Measurements from ENCODE around the gene IQGAP3.

DNA sequence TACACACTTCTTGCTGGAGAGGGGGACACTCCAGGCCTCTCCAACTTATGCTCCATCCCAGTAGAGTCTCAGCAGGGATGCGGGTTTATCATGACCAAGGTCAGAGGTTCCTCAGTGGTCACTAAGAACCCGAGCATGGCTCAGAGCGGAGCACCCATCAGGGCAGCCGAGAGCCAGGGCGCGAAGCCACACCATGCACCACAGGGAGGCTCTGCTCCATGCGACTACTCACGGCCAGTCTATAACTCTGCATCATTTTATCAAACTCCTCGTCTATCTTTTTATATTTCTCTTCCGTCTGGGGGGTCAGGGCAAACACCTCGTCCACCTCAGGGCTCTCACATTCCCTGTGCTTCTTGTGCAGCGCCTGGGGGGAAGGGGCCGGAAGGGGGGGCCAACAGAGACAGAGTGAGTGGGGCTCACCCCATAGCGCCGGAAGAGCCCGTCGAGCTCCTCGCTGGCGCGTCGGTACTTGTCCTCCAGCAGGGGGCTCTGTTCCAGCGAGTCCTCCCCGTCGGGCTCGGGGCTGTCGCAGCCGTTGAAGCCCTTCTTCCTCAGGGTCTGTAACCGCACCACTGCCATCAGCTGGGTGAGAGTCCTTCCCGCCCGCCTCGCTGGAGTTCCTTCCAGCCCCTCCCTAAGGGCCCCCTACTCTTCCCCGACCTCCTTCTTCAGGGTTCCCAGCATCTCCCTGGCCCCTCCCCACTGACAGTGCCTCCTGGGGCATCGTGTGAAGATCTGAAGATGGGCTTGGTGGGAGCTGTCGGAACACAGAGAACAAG lies 91.8 kb downstream of the IQGAP3 start:
- TF ChIP-seq SIN3A (IDR thresholded peaks at IDR 0.05; ENCODE audit: borderline replicate concordance, insufficient read depth, low read depth, low read length), result no peak
- TF ChIP-seq CTCF (IDR thresholded peaks at IDR 0.05), result peak; percentile 87
- TF ChIP-seq, protein P1, sequence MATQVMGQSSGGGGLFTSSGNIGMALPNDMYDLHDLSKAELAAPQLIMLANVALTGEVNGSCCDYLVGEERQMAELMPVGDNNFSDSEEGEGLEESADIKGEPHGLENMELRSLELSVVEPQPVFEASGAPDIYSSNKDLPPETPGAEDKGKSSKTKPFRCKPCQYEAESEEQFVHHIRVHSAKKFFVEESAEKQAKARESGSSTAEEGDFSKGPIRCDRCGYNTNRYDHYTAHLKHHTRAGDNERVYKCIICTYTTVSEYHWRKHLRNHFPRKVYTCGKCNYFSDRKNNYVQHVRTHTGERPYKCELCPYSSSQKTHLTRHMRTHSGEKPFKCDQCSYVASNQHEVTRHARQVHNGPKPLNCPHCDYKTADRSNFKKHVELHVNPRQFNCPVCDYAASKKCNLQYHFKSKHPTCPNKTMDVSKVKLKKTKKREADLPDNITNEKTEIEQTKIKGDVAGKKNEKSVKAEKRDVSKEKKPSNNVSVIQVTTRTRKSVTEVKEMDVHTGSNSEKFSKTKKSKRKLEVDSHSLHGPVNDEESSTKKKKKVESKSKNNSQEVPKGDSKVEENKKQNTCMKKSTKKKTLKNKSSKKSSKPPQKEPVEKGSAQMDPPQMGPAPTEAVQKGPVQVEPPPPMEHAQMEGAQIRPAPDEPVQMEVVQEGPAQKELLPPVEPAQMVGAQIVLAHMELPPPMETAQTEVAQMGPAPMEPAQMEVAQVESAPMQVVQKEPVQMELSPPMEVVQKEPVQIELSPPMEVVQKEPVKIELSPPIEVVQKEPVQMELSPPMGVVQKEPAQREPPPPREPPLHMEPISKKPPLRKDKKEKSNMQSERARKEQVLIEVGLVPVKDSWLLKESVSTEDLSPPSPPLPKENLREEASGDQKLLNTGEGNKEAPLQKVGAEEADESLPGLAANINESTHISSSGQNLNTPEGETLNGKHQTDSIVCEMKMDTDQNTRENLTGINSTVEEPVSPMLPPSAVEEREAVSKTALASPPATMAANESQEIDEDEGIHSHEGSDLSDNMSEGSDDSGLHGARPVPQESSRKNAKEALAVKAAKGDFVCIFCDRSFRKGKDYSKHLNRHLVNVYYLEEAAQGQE (IDR thresholded peaks at IDR 0.05; ENCODE audit: insufficient read depth in 1 of 2, low read depth in 2 of 2, low read length in 1 of 2), result no peak
- TF ChIP-seq POLR2AphosphoS5 (IDR thresholded peaks at IDR 0.05; ENCODE audit: low read depth, low read length), result no peak
- TF ChIP-seq TCF7L2 (IDR thresholded peaks at IDR 0.05; ENCODE audit: low read depth, low read length), result no peak
